ENCODE measurements around the gene UNC80.

UNC80 gene

DNA sequence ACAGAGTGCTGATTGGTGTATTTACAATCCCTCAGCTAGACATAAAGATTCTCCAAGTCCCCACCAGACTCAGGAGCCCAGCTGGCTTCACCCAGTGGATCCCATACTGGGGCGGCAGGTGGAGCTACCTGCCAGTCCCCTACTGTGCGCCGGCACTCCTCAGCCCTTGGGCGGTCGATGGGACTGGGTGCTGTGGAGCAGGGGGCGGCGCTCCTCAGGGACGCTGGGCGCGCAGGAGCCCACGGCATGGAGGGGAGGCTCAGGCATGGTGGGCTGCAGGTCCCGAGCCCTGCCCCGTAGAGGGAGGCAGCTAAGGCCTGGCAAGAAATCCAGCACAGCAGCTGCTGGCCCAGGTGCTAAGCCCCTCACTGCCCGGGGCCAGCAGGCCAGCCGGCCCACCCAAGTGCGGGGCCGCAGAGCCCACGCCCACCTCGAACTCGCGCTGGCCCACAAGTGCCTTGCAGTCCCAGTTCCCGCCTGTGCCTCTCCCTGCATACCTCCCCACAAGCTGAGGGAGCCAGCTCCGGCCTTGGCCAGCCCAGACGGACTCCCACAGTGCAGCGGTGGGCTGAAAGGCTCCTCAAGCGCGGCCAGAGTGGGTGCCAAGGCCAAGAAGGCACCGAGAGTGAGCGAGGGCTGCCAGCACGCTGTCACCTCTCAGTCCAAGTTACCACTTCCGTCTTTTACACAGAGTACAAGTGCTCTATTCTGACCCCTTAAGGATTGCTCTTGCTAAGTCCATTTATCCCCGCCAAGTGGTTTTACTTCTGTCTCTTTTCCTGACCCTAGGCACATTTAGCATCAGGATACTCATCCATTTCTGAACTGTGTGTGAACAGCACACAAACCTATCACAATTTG is 229.1 kb downstream of the UNC80 start:
- in situ Hi-C loops (cut with MboI; ENCODE audit: low pct_unique_long_range_greater_than_20kb, low sequenced_read_pairs) = no loop called here
- DNase-seq = no peak

DNA sequence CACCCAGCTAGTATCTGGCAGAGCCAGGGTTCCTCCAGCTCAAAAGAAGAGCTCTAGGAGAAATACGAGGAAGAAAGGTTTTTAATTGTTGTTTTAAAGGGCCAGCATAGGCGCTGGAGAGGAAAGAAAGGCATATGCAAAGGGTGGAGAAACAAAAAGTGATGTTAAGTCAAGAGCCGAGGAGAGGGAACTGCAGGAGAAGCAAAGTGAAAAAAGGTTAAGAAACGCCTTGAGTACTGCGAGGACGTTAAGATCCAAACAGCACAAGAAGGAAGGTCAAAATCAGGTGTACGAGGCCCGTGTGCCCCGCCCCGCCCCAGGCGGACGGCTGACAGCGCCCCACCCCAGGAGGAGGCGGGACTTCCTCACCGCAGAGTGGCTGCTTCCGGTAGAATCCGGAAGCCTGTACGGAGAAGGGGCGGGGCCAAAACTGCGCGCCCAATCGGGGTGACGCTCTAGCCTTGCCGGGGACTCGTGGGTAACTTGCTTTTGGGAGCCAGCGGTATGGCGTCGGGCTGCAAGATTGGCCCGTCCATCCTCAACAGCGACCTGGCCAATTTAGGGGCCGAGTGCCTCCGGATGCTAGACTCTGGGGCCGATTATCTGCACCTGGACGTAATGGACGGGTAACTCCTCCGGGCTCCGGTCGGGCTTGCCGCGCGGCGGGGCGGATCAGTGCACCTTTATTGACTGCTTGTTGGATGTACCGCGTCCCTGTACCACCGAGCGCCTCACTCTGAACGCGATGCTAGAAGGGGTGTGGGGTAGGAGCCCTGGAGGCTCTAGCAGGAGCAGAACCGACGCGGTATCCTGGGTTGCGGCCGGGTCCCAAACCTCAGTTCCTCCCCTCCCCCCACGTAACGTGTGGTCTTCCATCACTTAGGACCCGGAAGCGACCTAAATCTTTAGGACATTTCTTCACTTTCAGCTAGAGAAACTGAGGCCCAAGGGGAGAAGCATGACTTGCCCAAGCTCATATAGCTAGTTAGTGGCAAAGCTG is 230.8 kb downstream of the UNC80 start, which contains the start of gene RPE:
RPE (plus strand) TSS at position 481 of the 1,000 bp plus-strand sequence; CDS start at position 505, 24 bp downstream.
- in situ Hi-C loops (cut with MboI; ENCODE audit: low pct_unique_long_range_greater_than_20kb, low sequenced_read_pairs) = no loop called here
- DNase-seq = peak; percentile 97

DNA sequence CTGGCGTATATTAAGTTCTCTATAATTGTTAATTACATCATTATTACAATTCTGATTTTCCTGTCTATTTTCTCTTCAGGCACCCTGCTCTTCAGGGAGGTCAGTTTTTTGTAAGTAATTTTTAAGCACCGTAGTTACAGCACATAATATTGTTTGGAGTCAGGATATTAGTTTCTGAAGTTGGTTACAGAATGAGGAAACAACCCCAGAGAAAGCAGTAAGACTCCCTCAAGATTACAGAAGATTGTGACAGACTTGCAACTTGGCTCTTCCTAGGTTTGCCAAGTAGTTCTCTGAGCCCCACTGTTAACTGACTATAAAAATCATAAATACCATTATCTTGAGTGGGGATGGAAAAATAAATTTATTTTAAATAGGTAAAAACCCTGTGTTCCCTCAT is 231.7 kb downstream of the UNC80 start:
- DNase-seq = peak; percentile 30
- in situ Hi-C loops (cut with MboI; ENCODE audit: low pct_unique_long_range_greater_than_20kb, low sequenced_read_pairs) = no loop called here

DNA sequence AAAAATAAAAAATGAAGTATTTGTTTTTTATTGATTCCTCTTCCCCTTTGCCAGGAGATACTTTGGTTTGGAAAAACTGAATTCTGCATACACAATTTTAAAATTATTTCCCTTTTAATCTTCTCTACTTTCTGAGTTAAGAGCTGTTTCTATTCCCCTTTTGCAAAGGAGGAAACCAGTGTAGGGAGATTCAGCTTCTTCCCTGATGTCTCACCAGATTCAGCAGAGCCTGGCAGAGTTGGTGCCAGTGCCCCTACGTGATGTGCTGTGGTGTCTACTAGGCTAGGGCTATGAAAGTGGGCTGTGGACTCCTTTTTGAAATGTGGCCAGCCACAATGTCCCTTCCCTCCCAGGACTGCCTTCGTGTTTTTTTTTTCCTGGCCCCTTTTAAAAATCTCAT is 233.2 kb downstream of the UNC80 start:
- in situ Hi-C loops (cut with MboI; ENCODE audit: low pct_unique_long_range_greater_than_20kb, low sequenced_read_pairs) = no loop called here
- no peak for DNase-seq

DNA sequence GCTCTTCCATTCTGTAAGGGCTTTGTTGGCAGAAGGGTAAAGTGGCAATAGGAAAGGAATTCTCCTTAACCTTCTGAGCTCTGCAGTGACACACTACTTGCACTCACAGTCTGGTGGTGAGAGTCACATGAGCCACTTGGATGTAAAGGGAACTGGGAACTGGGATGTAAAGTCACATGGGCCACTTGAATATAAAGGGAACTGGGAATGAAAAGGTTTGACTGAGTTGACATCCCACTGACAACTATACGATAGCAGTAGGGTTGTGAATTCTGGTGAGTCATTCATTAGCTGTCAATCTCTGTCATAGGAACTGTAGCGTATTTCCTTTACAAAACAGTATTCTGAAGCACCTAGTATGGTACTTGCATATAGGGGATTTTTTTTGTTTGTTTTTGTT is 236.3 kb downstream of the UNC80 start:
- DNase-seq = no peak
- in situ Hi-C loops (cut with MboI; ENCODE audit: low pct_unique_long_range_greater_than_20kb, low sequenced_read_pairs) = no loop called here

DNA sequence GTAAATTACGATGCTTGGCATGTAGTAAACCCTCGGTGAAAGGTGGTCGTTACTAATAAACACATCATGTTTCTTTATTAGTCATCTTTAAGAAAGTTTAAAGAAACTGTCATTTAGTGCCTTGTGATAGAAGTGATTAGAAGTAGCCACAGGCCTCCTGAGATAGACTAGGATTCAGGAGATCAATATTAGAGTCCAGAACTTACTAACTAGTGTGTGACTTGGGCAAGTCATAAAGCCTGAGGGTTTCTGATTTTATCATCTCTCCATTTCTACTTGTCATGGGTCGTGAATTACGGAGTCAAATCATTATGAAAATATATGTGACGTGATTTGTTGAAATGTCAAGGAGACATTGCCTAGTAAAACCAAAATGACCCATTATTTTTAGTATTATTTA is 237.5 kb downstream of the UNC80 start:
- in situ Hi-C loops (cut with MboI; ENCODE audit: low pct_unique_long_range_greater_than_20kb, low sequenced_read_pairs) = no loop called here
- DNase-seq = no peak

DNA sequence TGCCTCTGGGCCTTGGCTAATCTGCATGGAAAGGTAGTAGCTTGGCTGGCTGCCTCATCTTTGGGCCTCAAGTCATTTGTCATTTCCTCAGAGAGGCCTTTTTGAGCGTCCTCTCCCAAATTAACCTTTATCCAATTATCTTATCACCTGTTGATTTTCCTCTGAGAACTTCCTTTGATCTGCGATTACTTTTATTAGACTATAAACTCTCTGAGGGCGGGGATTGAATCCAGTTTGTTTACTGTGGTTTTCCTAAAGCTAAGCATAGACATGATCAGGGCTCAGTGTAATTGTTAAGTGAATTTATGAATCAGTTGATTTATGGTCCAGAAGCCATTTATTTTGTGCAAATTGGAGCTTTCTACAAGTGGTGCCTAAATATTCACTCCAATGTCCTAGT is 238.3 kb downstream of the UNC80 start:
- DNase-seq = no peak
- in situ Hi-C loops (cut with MboI; ENCODE audit: low pct_unique_long_range_greater_than_20kb, low sequenced_read_pairs) = no loop called here

DNA sequence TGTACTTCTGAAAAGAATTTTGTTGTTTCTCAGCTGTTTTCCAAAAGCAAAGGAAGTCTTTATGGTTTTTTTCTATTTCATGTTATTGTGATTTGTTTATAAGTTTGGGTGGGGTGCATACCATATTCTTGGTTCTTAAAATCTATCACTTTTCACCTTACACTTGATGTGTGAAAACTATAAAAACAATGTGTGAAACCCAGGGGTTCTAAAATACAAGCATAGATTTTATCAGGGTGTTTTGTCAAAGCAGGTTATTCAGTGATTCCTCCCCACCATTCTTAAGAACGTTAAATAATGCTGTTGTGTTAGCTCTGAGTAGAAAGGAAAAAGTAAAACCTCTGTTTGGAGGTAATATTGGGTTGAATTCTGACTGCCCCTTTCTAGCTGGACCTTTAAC is 248.5 kb downstream of the UNC80 start:
- DNase-seq = no peak
- in situ Hi-C loops (cut with MboI; ENCODE audit: low pct_unique_long_range_greater_than_20kb, low sequenced_read_pairs) = no loop called here

DNA sequence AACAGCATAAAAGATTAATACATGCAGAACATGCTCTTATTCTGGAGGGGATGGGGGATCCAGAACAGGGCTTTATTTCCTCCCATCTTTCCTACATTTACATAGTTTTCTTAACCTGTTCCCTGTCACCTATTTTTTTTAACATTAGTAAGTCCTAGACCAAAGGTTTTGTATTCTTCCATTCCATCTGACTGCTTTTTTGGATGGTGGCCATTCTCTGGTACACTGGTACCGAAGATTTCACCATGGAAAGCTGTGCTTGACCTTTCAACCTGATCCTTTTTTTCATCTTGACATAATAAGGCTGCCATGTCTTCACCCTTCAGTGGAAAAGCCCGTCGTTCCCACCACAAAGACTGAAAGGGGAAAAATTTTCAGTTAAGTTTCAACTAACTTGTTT is 251.2 kb downstream of the UNC80 start:
- in situ Hi-C loops (cut with MboI; ENCODE audit: low pct_unique_long_range_greater_than_20kb, low sequenced_read_pairs) = no loop called here

DNA sequence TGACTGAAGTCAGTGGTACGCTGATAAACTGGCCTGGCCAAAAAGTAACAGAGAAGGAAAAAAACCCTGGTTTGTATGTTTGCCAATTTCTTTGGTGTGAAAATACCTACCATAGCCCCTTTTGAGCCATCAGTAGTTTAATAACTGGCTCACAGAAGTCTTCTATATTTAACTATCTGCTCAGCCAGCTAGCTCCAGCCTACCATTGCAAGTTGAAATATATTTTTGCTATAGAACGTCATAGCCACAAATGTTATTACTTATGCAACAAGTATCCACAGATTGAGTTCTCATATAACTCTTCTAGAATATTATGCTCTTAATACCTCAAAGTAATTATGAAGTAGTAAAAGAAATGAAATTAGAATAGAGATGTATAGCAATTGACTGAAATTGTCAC is 256.0 kb downstream of the UNC80 start:
- in situ Hi-C loops (cut with MboI; ENCODE audit: low pct_unique_long_range_greater_than_20kb, low sequenced_read_pairs) = no loop called here
- DNase-seq = no peak

More for the DNA sequence above, 251.2 kb downstream of the UNC80 start:
- no peak for DNase-seq

DNA sequence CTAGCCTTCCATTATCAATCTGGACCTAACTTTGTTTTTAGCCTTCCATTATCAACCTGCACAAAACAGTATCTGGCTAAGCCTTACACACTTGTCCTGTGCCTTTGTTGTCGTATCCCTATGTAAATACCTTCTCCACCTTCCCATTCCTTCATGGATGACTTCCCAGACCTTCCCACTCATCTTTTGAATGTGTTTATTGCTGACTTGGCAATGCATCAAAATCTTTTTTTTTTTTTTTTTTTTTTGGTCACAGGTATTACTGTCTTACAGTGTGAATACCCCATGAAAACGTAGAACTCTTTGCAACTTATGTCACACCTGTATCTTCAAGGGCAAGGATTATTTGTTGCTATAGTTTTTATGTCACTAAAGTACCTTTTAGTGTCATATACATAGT is 256.5 kb downstream of the UNC80 start:
- in situ Hi-C loops (cut with MboI; ENCODE audit: low pct_unique_long_range_greater_than_20kb, low sequenced_read_pairs) = no loop called here
- no peak for DNase-seq

DNA sequence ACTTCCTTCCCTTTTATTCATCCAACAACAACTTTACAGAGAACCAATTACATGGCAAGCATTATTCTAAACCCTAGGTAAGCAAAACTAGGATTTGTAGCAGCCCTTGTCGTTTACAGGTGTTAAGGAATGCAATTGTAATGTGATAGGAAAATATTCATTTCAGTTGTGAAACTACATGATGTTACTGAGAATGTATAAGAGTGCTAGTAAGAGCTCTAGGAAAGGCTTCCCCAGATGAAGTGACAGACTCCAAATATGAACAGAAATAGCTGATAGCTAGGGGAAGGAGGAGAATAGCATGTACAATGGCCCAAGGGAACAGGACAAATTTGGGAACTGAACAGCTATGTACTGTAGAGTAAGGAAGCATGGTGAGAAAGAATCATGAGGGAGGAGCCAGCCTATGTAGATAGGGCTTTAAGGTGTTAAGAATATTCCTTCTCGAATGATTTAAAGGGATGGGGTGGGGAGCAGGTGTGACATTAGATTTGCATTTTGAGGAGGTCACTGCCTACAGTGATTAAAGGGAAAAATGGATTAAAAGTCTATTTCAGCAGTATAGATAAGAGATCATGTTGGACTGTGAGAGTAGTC is 262.6 kb downstream of the UNC80 start:
- DNase-seq = no peak
- in situ Hi-C loops (cut with MboI; ENCODE audit: low pct_unique_long_range_greater_than_20kb, low sequenced_read_pairs) = no loop called here

DNA sequence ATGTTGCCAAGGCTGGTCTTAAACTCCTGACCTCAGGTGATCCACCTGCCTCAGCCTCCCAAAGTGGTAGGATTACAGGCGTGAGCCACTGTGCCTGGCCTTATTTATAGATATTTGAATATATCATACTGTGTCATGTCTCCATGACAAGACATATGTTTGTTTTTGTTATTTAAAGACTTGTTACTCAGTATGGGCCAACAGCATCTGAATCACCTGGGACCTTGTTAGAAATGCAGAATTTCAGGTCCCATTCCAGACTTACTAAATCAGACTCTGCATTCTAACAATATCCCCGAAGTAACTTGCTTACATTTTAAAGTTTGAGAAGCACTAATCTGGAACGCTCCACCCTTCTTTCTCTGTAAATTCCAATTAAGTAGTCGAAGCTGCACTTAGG is 264.0 kb downstream of the UNC80 start:
- in situ Hi-C loops (cut with MboI; ENCODE audit: low pct_unique_long_range_greater_than_20kb, low sequenced_read_pairs) = no loop called here
- no peak for DNase-seq

DNA sequence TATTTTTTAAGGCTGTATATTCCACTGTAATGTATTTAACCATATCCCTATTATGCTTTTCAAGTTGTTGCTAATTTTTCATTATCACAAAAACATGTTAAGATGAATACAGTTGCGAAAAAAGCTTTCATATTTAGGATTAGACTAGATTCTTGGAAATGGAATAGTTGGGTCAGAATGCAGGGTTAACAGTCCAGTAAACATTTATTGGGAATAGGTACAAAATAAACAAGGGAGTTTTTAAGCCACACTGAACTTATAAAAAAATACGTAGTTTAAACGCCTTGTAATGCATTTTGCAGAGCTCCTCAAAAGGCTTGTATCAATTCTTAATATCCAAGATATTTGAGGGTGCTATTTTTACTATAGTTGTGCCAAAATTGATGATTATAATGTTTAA is 266.4 kb downstream of the UNC80 start:
- DNase-seq = no peak
- in situ Hi-C loops (cut with MboI; ENCODE audit: low pct_unique_long_range_greater_than_20kb, low sequenced_read_pairs) = no loop called here

DNA sequence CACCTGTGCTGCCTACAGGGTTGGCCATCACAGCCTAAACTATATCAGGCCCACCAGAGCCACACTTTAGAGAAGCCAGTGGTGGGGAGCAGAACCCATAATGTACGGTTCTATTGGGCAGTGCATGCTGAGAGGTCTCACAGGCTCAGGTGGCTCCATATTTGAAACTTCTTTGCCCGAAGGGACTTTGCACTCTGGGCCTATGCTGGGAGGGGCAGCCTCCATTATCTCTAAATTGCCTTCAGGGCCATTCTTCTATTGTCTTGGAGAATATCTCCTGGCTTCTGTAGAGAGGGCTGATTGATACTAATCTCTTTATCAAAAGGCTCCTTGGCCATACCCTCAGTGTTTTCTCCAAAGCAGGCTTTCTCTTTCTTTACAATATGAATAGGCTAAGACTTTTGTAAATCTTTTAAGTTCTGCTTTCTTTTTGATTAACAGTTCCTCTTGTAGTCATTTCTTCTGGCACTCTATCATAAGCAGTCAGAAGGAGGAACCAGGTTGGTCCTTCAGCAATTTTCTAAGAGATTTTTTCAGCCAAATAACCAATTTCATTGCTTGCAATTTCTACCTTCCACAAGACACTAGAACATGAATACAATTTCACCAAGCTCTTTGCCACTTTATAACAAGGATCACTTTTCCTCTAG is 275.3 kb downstream of the UNC80 start:
- no peak for DNase-seq
- in situ Hi-C loops (cut with MboI; ENCODE audit: low pct_unique_long_range_greater_than_20kb, low sequenced_read_pairs) = no loop called here
